ENCODE measurements around the gene SLC5A10.

SLC5A10 gene

DNA sequence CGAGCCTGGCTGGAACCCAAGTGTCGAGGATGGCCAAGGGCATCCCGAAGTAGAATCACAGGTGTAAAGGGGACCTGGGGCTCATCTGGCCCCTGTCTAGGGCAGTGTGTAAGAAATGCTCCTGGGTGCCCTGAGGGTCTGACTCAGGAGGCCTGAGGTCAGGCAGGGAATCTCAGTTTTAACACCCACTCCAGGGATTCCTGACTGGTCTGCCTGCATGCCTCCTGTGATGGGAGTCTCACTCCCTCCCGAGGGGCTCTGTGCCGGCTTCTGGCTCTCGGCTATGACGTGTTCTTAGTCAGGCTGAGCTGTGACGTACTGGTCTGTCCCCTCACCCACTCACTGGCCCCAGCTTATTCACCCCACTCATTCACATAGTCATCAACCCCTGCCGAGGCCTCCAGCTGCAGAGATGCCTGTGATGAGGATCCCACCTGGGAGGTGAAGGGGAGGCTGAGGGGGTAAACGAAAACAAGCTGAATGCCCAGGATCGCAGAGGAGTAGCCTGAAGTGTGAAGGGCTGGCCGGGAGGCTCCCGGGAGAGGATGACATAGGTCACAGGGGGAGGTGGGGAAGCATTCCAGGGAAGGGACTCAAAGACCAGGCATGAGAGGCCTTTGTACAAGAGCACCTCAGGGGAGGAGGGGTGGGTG, 28.8 kb downstream of the SLC5A10 start:
- no peak for DNase-seq (ENCODE audit: low read depth, low spot score)
- no peak overlapping the region for H3K27ac ChIP-seq

DNA sequence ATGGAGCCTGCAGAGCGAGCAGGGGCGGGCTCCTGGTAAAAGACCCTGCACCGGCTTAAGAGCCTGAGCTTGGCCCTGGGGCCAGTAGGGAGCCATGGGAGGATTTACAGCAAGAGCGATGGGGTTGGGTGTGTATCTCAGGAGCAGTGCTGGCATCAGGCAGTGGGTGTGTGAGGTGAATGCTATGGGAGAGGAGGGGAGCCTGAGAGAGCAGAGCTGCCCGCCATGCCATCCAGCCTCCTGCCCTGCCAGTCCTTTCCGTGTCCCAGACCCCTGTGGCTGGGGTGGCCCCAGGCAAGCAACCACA, 29.3 kb downstream of the SLC5A10 start:
- H3K27ac ChIP-seq: peak overlapping the region; percentile 55
- DNase-seq (ENCODE audit: low read depth, low spot score): no peak

DNA sequence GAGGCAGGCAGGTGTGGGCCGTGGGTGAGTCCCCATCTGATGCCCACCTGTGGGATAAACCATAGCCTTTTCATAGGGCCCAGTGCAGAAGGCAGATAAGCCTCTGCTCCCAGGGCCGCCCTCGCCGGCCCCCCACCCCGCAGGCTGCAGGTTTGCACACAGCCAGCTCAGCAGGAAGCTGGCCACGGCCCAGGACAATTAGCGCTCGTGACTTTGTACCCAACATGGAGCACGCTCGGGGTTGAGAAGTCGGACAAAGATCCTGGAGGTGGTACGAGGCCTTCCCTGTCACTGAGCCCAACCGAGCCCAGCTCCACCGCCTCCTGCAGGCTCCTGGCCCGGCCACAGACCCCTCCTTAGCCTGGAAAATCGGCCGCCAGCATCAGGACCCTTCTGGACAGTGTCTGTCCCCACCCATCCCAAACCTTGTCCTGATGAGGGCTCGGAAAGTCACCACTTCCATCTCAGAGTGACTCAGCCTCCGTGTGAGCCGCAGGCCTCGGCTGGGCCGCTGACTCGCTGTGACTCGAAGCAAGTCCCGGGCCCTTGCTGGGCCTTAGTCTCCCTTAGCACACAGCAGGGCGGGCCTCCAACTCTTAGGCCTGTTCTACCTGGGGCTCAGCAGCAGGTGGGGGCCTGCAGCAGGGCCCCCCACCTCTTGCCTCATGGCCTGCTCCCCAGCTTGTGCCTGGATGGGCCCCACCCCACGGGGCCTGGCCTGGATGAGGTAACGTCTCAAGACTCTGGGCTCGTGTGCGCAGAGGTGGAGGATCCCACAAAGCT, 29.9 kb downstream of the SLC5A10 start:
- H3K27ac ChIP-seq: peak overlapping the region; percentile 55
- no peak for DNase-seq (ENCODE audit: low read depth, low spot score)

DNA sequence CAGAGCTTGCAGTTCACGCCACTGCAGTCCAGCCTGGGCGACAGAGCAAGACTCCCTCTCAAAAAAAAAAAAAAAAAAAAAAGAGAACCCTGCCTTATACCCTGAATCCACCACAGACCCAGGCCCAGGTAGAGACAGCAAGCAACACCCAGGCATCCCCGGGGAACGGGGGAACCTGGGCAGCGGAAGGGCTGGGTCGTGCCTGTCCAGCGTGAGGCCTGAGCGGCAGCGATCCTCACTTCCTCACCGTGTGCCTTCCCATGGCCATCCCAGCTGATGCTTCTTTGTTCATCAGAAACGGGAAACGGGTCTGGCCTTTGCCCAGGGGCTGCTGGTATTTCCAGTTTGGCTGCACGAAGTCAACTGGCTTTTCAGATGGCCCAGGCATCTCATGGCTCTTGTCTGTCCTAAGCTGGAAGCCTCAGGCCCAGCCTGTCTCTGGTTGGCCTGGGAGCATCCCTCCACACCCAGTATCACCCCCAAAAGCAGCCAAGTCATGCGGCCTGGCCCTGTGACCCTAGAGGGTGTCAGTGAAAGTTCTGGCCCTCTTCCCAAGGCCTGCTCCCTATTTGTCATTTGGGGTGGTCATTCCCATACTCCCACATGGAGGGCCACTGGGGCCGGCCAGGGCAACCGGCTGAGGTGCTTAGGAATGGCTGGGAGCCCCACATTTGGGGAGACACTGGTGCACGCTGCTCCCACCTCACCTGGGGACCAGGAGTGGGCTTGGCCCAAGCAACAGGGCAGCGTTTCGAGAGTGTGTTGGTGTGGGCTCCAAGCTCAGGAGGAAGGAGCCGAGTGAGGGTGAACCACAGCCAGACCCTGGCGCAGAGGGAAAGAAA, 32.5 kb downstream of the SLC5A10 start:
- no peak for DNase-seq (ENCODE audit: low read depth, low spot score)
- no peak overlapping the region for H3K27ac ChIP-seq

DNA sequence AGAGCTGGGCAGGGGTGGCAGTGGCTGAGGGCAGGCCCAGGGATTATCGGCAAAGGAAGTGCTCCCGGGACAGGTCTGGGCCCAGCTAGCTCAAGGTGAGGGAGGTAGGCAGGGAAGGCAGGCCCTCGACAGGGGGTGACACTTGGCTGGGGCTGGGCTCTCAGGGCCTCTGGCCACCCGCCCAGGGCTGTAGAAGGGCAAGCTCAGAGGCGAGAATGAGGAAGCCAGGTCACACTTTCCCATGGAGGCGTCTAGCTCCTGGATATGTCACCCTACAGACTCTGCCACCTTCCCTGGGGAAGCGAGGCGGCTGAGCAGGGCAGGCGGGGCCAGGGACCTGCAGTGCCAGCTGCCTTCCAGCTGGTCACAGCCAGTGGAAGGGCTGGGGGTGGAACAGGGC, 33.5 kb downstream of the SLC5A10 start:
- H3K27ac ChIP-seq: no peak overlapping the region
- DNase-seq (ENCODE audit: low read depth, low spot score): no peak

DNA sequence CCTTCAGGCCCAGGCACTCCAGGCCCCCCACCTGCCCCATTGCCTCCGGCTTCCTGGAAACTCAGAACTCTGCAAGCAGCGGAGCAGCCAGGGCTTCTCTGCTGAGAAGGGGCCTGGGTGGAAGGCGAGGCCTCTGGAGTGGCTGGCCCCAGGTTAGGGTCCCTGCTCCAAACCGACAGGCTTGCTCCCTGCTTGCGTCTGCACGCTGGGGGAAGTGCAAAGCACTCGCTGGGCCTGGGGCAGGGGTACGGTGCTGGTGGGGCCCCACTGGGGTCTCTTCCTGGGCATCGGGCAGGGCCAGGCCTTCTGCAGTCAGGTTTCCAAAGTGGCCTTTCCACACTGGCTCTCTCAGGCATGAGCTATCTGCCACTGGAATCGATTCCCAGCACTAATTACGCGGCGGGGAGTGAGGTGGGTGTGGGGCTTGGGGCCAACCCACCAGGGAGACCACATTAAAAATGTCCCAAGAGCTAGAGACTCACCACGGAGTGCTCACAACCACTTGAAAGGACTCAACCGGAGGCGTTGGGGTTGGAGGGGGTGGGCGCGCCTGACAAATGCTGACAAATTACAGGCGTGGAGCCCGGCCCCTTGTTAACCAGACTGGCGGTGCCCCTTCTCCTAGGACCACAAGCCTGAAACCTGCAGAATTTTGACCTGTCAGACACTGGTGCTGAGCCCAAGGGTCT, 34.7 kb downstream of the SLC5A10 start:
- no peak overlapping the region for H3K27ac ChIP-seq
- DNase-seq (ENCODE audit: low read depth, low spot score): no peak

DNA sequence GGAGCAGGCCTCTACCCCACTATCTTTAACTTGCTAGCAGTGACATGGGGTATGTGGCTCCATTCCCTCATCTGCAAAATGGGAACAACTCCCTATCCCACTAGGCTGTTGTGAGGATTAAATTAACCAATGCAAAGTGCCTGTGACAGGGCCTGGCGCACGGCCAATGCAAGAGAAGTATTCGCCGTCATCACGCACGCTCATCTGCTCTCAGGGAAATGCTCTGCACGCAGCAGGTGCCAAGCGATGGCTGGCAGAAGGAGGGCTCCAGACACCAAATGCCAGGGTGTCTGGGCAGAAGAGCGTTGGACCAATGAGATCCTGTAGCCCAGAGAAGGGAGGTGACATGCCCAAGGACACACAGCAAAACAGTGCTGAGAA, 35.3 kb downstream of the SLC5A10 start:
- DNase-seq (ENCODE audit: low read depth, low spot score): no peak
- no peak overlapping the region for H3K27ac ChIP-seq

DNA sequence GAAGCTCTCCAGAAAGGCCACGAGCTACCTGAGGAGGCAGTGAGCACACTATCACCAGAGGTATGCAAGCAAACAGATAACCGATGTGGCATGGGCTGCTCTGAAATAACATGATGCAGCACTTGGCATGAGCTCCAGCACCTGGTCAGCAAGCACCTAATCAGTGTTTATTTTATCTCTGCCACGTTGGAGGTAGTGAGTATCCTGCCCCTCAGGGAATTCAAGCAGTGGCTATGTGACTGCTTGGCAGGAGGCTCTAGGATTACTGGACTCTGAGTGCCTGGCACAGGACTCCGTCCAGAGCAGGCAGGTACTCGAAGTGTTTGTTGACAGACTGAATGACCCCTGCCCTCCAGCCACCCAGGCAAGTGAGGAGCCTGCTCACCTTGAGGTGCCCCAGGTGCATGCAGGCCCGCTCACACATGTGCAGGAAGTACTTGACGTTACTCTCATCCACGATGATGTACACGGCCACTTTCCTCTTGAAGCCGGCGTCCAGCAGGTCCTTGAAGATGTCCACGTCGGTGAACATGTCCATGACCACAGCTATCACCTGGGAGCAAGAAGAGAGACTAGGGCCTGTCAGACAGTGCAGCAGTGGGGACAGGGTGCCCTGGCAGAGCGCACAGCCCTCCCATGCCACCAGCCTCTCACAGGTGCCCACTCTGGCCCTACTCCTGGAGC, 36.0 kb downstream of the SLC5A10 start:
- no peak overlapping the region for H3K27ac ChIP-seq
- DNase-seq (ENCODE audit: low read depth, low spot score): no peak

DNA sequence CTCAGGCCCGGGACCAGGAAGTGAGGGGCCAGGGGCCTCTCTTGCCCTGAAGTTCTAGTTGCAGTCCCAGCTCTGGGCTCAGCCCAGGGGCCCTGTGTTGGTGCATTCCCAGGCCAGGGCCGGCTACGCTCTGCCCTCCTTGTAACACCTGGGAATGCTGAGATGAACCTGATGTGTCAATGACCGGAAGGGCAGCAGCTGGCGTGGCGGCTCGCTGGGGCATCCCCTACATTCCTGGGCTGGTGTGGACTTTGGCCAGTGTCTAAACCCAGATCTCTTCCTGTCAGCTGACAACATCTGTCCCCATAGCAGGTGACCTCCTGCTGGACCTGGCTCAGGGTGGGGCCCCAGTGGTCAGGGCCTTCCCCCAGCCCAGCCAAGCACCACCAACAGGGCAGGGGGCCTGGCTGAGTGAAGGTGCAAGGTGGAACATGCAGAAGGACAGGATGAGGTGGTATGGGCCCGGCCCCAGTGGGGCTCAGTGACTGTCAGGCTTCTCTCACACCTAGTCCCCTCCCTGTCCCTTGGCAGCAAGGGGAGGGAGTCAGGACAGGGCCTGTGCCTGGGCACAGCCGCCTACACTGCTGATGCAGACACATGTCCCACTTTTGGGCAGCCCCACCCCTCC, 36.7 kb downstream of the SLC5A10 start:
- no peak for DNase-seq (ENCODE audit: low read depth, low spot score)
- H3K27ac ChIP-seq: no peak overlapping the region

DNA sequence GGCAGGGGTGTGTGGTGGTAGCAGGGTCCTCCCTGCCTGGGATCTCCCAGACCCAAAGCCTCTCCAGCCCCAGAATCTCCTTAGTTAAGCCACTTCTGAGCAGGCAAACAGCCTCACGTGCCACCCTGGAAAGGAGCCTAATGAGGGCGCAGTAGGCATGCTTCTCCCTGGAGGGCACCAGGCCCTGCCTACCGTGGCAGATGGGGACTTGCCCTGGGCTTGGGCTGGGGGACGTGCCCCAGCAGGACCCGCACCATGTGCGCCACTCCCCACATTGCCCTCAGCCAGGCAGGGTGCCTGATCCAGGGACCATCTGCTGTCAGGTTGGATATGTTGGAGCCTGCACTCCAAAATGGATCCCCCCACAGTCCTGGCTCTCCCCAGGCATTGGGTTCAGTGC, 38.4 kb downstream of the SLC5A10 start:
- DNase-seq (ENCODE audit: low read depth, low spot score): no peak
- H3K27ac ChIP-seq: no peak overlapping the region

DNA sequence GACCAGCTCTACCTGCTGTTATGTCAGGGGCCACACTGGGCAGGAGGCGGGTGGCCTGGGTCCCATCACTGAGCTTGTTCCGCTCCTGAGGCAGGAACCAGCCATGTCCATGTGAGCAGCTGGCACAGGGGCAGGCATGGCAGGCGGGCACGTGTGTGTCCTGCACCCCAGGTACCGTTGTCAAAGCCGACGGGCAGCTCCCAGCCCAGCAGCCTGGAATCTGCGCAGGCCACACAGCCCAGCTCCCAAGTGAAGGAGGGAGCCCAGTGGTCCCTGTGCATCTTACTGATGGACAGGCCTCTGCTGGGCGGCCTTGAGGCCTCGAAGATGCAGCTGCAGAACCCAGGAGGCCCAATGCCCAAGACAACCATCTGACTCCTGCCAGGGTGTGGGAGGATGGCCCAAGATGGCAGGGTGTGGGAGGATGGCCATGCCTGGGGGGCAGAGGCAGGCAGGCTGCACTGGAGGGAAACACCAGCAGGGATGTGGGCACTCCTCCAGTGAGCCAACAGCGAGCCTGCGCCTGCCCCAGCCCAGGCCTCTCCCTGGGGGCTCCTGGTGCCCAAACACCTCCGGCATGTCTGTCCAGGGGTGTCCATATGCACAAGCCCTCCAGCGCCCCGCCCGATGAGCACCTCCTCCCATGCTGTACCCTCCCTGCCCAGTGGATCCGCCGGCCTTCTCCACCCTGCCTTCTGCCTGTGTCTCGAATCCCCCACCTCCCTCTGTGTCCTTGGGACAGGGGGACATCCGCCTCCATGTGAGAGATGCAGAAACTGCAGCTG, 39.8 kb downstream of the SLC5A10 start:
- DNase-seq (ENCODE audit: low read depth, low spot score): no peak
- H3K27ac ChIP-seq: no peak overlapping the region

DNA sequence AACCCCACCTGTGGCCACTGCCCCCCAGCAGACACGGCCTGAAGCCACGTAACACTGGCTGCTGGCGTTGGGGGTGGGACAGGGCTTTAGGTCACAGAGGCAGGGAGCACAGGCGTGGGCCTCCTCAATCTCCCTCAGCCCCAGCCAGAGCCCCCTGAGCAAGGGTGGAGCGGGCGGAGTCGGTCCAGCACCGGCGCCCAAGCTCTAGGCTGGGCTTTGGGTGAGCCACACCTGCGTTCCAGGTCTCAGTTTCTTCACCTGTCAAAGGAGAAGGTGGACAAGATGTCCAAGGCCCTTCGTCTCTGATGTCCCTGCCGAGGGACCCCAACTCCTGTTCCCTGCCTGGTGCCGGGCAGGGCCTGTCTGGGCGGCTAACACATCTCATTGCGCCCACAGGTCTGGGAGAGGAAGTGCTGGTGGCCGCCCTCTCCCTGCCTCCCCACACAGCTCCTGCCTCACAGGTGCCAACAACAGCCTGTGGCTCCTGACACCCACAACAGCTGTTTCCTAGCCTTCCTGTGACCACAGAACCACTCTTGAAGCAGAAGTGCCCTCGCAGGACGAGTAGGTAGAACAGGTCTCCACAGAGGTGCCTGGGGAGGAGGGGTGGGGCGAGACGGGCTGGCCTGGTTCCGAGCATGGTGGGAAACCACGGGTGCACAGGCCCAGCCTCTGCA, 40.6 kb downstream of the SLC5A10 start:
- no peak for DNase-seq (ENCODE audit: low read depth, low spot score)
- H3K27ac ChIP-seq: no peak overlapping the region

DNA sequence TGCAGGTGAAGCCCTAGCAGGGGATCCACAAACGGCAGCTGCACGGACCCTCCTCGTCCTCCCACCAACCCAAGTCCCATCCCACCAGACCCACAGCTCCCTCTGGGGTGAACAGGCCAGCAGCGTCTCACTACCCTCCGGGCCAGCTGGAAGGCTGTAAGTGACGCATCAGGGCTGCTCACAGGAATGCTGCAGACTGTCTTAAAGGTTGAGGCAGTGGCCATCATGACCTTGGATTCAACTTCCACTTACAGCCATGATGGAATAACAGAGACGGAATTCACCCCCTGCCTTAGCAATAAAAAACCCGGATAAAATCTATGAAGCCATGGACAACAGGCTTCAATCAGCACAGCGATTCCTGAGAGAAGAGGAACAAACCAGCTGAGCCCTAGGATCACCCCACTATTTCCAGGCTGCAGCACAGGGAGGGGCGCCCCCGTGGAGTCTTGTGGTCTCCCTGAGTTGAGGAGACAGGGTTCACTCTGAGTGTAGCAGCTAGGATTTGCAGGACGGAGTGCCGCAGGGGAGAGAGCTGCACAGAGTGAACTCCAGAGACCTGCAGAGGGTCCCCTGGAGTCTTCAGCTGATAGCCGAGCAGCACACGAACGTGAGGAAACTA, 42.1 kb downstream of the SLC5A10 start:
- H3K27ac ChIP-seq: no peak overlapping the region
- no peak for DNase-seq (ENCODE audit: low read depth, low spot score)

DNA sequence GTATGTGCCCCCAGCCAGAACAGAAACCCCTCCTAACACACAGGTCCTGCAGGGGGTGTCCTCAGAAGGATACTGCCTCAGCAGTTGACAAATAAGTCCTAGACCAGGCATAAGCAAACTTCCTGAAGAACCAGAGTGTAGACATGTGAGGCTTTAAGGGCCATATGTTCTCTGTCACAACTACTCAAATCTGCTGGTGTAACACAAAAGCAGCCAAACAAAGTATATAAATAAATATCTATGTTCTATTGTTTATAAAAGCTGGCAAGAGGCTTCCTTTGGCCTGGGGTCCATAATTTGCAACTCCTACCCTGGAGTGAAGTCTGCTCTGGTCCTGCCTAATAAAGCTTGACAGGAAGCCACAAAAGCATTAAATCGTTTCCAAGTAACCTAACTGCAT, 42.7 kb downstream of the SLC5A10 start:
- DNase-seq (ENCODE audit: low read depth, low spot score): no peak
- no peak overlapping the region for H3K27ac ChIP-seq

DNA sequence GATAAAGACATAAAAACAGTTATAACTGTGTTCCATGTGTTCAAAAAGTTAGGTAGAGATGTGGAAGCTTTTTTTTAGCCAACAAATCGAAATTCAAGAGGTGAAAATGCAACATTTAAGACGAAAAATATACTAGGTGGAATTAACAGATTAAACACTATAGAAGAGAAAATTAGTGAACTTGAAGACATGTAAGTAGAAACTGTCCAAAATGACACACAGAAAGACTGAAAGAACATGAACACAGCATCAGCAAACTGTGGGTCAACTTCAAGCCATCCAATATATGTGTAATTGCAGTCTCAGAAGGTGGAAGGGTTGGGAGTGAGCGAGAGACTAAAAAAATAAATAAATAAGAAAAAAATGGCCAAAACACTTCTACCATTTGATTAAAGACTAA, 43.3 kb downstream of the SLC5A10 start:
- DNase-seq (ENCODE audit: low read depth, low spot score): no peak
- no peak overlapping the region for H3K27ac ChIP-seq

DNA sequence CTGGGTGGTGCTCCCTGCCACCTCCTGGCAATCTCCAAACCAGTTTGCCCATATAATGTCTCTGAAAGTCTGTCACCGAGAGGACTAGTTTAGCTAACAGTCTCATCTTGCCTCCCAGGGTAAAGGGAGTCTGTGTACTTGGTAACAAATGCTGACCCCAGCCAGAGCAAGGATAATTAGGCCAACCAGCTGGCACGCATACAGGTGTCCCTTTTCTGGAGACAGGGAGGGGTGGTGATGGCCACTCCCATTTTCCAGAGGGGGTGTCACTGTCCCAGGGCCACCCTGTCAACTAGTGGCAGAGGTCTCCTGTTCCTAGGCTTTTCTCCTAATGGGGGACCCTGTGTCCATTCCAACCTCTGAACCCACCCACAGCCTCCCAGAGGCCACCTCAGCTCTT, 44.5 kb downstream of the SLC5A10 start:
- no peak overlapping the region for H3K27ac ChIP-seq
- no peak for DNase-seq (ENCODE audit: low read depth, low spot score)

DNA sequence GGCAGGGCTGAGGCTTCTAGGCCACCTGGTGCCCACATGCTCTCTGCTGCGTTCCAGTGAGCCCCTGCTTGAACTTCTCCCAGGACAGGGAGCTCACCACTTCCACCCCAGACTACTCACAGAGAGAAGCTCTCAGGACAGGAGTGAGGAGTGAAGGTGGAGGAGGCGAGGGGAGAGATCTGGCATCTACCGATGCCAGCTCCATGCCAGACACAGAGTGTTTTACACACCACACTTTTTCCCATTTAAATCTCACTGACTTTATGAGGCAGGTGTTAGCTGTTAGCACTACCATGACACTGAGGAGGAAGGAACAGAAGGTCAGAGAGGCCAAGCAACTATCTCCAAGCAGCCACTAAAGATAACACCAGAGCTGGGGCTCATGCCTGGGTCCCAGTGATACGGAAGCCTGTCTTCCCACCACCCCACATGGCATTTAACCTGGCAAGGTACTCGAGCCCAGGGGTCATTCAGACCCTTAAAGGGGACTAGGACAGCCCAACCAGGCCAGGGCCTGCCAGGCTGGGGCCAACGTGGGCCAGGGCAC, 45.8 kb downstream of the SLC5A10 start:
- DNase-seq (ENCODE audit: low read depth, low spot score): no peak
- no peak overlapping the region for H3K27ac ChIP-seq

DNA sequence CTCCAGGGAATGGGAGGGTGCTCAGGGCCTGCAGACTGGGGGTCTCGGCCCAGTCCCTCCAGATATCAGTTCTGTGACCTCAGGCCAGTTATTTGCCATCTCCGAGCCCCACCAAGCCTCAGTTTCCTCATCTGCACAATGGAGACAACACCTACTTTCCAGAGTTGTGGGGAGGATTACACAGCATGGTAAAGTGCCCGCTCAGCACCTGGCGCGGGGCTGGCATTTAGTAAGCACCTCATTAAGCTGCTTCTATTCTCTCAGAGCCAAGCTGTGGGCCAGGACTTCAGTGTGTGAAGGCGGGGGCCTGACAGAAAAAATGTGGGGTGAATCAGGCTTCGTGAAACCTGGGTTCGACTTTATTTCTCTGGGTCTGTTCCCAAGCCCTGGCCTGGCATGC, 47.4 kb downstream of the SLC5A10 start:
- peak overlapping the region; percentile 94 for H3K27ac ChIP-seq
- DNase-seq (ENCODE audit: low read depth, low spot score): no peak

All from epithelial cell of prostate (primary cell).